OCI-LY3 (cell line): ENCODE results near the gene WIPF3.

ENCODE experiments used
- CTCF ChIP-seq: fragments of 200-600, 300-600 bp; sonication (generic); IDR thresholded peaks from 2 replicates; pipeline ENCODE4 v1.5.1; 2014; ENCODE audit warnings: antibody characterized with exemption, low read length, low read depth
- EZH2phosphoT487 ChIP-seq: fragments of 200-600 bp; shearing (Covaris generic); IDR thresholded peaks from 2 replicates; pipeline ENCODE4 v1.6.1; 2018; ENCODE audit warnings: antibody characterized with exemption, mixed run types, low read depth

GRCh38 chr7:29962035-29962434 lies 155.7 kb downstream of the WIPF3 start:
- TF ChIP-seq CTCF (no peak), EZH2phosphoT487 (no peak)
